Kidney (tissue), 14 donors: ENCODE measurements around the gene FITM1. TPM values are rescaled to one million over a fixed set of nuclear protein-coding genes. Genes with fewer than 3 reads are reported as not detected.

Experiments
- DNase-seq, 5 donors: peaks; one replicate each; pipeline ENCODE4 v3.0.0-alpha.2; 2013 to 2020
- FAIRE-seq: peaks from 2 replicates; lab custom pipeline; 2012; peaks lifted over from hg19 to GRCh38; lab: Jason Lieb, UNC
- H3K27ac ChIP-seq, 2 donors: one replicate each; pipeline ENCODE4 v1.7.0; 2013; ENCODE audit warnings: low read depth in 2 of 2, low read length in 2 of 2, inconsistent platforms in 1 of 2
- H3K27me3 ChIP-seq: one replicate; pipeline ENCODE4 v1.7.1; 2013; ENCODE audit warnings: low read length, inconsistent platforms; ENCODE audit not compliant: control insufficient read depth, insufficient read depth
- H3K36me3 ChIP-seq, 3 donors: one replicate each; pipeline versions ENCODE4 v1.7.0 to v1.7.1; 2013; ENCODE audit warnings: low read length in 3 of 3, control low read depth in 1 of 3, inconsistent platforms in 1 of 3; ENCODE audit not compliant: insufficient read depth in 3 of 3, control insufficient read depth in 2 of 3
- H3K4me1 ChIP-seq, 3 donors: one replicate each; pipeline versions ENCODE4 v1.7.0 to v1.7.1; 2013; ENCODE audit warnings: low read length in 3 of 3, inconsistent platforms in 1 of 3, low read depth in 1 of 3; ENCODE audit not compliant: control insufficient read depth in 2 of 3, insufficient read depth in 2 of 3
- H3K4me3 ChIP-seq, 3 donors: one replicate each; pipeline versions ENCODE4 v1.7.0 to v1.8.1; 2013; ENCODE audit warnings: low read length in 3 of 3, control low read depth in 1 of 3, inconsistent platforms in 1 of 3
- H3K9ac ChIP-seq, 3 donors: one replicate each; pipeline versions ENCODE4 v1.7.0 to v1.7.1; 2013; ENCODE audit warnings: low read length in 3 of 3, control low read depth in 1 of 3, inconsistent platforms in 1 of 3
- H3K9me3 ChIP-seq, 3 donors: one replicate each; pipeline versions ENCODE4 v1.7.0 to v1.7.1; 2013; ENCODE audit warnings: low read length in 3 of 3, control low read depth in 1 of 3, inconsistent platforms in 1 of 3; ENCODE audit not compliant: control insufficient read depth in 2 of 3, insufficient read depth in 1 of 3
- intact Hi-C: fragments of 100-400 bp; cut with DNase I; formaldehyde crosslinking; loops from one replicate; pipeline ENCODE4 v1.11.1; 2022
- polyA plus RNA-seq: library from polyadenylated mRNA; stranded (reverse); fragments of 350-450 nt; fragmentation: Illumina TruSeq; extraction: RNeasy Lipid Tissue Mini Kit (QIAGEN cat#74804); gene quantifications from one replicate; pipeline ENCODE4 v1.2.3, GENCODE V29; 2014; ENCODE audit warnings: low read depth, low replicate concordance; ENCODE audit not compliant: insufficient read depth
- total RNA-seq: library from RNA; stranded (reverse); fragmentation: NEBNext Ultra II Directional; extraction: Animal tissue kit (Norgen Biotek cat#: 25700); gene quantifications from one replicate; pipeline ENCODE4 v1.2.1, GENCODE V29; 2021
- TF ChIP-seq, protein P1 (sequence below): IDR thresholded peaks from 3 replicates; pipeline ENCODE4 v1.5.1; 2012; ENCODE audit warnings: mild to moderate bottlenecking, moderate library complexity, borderline replicate concordance; ENCODE audit not compliant: insufficient read depth; ENCODE audit errors: extremely low read depth
- donor health status: control.
- donor health status: control.
- donor health status: control.
- donor health status: control.
- donor health status: control.
- donor health status: DM: yes; HTN: yes; CAD: no.
- donor health status: Normal renal cell carcinoma (clear cell type).

Gene FITM1
- total and polyA plus RNA-seq, 2 donors from 2014 or later = 1.2 to 1.3 TPM

DNA sequence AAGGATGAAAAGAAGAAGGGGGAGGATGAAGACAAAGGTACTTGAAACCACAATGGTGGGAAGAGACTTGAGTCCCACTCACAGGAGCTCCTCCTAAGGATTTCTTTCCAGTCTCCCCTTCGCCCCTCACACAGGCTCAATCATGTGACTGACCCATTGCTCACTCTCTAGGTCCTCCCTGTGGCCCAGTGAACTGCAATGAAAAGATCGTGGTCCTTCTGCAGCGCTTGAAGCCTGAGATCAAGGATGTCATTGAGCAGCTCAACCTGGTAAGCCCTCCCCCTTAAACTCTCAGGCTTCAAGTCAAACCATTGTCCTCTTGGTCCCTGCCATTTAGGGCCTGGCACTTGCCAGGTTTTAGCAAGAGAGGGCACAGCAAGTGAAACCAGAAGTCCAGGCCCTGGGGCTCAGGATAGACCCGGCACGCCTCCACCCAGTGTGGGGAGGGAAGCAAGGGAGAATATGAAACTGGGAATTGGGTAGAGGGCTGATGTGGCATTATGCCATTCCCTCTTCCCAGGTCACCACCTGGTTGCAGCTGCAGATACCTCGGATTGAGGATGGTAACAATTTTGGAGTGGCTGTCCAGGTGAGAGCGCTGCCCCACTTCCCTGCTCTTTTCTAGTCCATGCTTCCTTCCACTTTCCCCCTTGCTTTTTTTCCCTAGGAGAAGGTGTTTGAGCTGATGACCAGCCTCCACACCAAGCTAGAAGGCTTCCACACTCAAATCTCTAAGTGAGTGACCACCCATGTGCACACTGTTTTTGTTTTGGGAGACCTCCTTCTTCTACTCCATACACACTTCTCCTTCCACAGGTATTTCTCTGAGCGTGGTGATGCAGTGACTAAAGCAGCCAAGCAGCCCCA, 7.3 kb downstream of the FITM1 start:
- no peak overlapping the region for H3K4me3 ChIP-seq
- peaks cover 0 to 38% (median 15%) of the 10 kb centered on the region in 3 donors for H3K4me1 ChIP-seq
- H3K9ac ChIP-seq = no peak overlapping the region
- no peaks in the 10 kb centered on the region for H3K27me3 ChIP-seq
- DNase-seq (no peak), FAIRE-seq (no peak)
- no peak overlapping the region for H3K27ac ChIP-seq
- no peaks in the 10 kb centered on the region for H3K9me3 ChIP-seq
- intact Hi-C loops = no loop called here
- TF ChIP-seq, protein P1, sequence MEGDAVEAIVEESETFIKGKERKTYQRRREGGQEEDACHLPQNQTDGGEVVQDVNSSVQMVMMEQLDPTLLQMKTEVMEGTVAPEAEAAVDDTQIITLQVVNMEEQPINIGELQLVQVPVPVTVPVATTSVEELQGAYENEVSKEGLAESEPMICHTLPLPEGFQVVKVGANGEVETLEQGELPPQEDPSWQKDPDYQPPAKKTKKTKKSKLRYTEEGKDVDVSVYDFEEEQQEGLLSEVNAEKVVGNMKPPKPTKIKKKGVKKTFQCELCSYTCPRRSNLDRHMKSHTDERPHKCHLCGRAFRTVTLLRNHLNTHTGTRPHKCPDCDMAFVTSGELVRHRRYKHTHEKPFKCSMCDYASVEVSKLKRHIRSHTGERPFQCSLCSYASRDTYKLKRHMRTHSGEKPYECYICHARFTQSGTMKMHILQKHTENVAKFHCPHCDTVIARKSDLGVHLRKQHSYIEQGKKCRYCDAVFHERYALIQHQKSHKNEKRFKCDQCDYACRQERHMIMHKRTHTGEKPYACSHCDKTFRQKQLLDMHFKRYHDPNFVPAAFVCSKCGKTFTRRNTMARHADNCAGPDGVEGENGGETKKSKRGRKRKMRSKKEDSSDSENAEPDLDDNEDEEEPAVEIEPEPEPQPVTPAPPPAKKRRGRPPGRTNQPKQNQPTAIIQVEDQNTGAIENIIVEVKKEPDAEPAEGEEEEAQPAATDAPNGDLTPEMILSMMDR = no peak
- H3K36me3 ChIP-seq = peaks cover 0 to 23% (median 14%) of the 10 kb centered on the region in 3 donors

DNA sequence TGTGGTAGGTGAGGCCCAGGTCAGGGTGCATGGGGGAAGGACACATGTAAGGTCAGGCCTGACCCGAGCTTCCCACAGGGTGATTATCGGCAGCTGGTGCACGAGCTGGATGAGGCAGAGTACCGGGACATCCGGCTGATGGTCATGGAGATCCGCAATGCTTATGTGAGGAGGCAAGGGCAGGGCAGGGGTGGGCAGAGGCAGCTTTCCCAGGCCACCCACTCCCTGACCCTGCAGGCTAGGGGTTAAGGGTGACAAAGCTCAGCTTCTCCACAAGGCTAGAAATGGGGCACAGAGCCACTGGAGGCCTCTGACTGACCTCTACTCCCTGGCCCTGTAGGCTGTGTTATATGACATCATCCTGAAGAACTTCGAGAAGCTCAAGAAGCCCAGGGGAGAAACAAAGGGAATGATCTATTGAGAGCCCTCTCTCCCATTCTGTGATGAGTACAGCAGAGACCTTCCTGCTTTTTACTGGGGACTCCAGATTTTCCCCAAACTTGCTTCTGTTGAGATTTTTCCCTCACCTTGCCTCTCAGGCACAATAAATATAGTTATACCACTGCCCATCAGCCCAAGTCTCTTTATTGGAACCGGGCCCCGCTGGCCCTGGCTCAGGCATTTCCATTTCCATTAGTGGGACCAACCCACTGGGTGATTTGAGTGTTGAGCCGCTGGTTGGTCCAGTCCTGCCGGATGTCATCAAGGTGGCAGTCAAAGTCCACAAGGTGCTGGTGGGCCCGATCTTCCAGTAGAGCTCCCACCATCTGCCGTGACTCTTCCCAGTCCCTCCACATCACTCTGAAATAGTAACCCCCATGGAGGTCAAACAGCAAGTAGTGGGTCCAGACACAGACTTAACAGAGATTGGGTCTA, 8.2 kb downstream of the FITM1 start:
- FAIRE-seq = no peak
- H3K4me1 ChIP-seq = peaks cover 0 to 38% (median 15%) of the 10 kb centered on the region in 3 donors
- intact Hi-C loops = no loop called here

DNA sequence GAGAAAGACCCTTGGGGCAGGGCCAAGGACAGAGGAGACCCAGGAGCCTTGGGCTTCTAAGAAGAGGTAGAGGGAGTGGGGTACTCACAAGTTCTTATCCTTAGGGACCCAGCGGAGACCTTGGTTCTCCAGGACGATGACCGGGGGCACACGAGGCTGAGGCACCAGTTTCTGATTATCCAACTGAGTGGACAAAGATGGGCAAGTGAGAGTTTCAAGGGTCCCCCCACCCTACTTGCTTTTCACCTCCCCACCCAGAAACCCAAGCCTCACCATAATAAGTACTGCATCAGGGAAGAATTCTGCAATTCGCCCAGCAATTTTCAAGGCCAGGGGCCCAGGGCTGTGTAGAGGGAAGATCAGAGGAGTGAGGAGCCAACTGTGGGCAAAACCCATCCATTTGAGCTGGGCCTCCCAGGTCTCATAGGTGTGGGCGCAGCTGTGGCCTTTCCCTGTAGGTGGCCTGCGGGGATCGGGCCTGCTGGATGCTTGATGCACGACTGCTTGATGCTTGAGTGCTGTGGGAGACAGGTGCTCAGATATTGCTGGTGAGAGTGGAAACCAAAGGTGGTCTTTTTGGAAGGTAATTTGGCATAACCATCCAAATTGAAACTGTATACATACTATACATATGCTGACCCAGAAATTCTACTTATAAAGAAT, 8.9 kb downstream of the FITM1 start:
- Histone ChIP-seq H3K4me3 (no peak overlapping the region), H3K27me3 (no peaks in the 10 kb centered on the region), H3K4me1 (peaks cover 0 to 38% (median 15%) of the 10 kb centered on the region in 3 donors), H3K36me3 (peaks cover 0 to 23% (median 14%) of the 10 kb centered on the region in 3 donors), H3K27ac (no peak overlapping the region), H3K9ac (no peak overlapping the region), H3K9me3 (no peaks in the 10 kb centered on the region)
- FAIRE-seq (no peak), DNase-seq (no peak)
- intact Hi-C loops = no loop called here
- TF ChIP-seq, protein P1 = no peak

More for the DNA sequence above, 8.2 kb downstream of the FITM1 start:
- TF ChIP-seq, protein P1 = no peak
- peak in 1 of 5 donors; percentile 67 for DNase-seq
- Histone ChIP-seq H3K4me3 (no peak overlapping the region), H3K9me3 (no peaks in the 10 kb centered on the region), H3K27ac (no peak overlapping the region), H3K27me3 (no peaks in the 10 kb centered on the region), H3K9ac (no peak overlapping the region), H3K36me3 (peaks cover 0 to 23% (median 14%) of the 10 kb centered on the region in 3 donors)
